Measurements from ENCODE around the gene RPL26. TPM values are rescaled to one million over a fixed set of nuclear protein-coding genes. Genes with fewer than 3 reads are reported as not detected.
"Not testable (repeated sequence)": the region's sequence is repeated elsewhere in the genome, so short reads cannot be mapped to it uniquely, and the experiment has no call there.

Gene RPL26
- total and polyA plus RNA-seq, 4 experiments from 2014 or later: 1,274 to 2,878 (median 2,246) TPM

DNA sequence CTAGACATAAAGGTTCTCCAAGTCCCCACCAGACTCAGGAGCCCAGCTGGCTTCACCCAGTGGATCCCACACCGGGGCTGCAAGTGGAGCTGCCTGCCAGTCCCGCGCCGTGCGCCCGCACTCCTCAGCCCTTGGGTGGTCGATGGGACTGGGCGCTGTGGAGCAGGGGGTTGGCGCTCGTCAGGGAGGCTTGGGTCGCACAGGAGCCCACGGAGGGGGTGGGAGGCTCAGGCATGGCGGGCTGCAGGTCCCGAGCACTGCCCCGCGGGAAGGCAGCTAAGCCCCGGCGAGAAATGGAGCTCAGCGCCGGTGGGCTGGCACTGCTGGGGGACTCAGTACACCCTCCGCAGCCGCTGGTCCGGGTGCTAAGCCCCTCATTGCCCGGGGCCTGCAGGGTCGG, 36.0 kb downstream of the RPL26 start:
- H3K36me3 ChIP-seq (ENCODE audit: insufficient read depth, low read length); H3K4me1 ChIP-seq (ENCODE audit: insufficient read depth, low read length); DNase-seq; H3K36me3 Mint-ChIP-seq; H3K27ac ChIP-seq (ENCODE audit: low read depth, low read length); intact Hi-C loops (cut with micrococcal nuclease); H3K4me1 Mint-ChIP-seq; H3K4me3 Mint-ChIP-seq; H3K27ac Mint-ChIP-seq; H3K9me3 Mint-ChIP-seq; CTCF ChIA-PET (ENCODE audit: partially characterized antibody); H3K9me3 ChIP-seq (ENCODE audit: control insufficient read depth in 1 of 2, low read length in 2 of 2); H3K4me3 ChIP-seq (ENCODE audit: low read length in 2 of 2); POLR2A ChIA-PET (ENCODE audit: partially characterized antibody); H3K27me3 ChIP-seq (ENCODE audit: insufficient read depth, low read length): not testable (repeated sequence)
- H3K27me3 Mint-ChIP-seq: peaks cover 17 to 29% of the 10 kb centered on the region in 2 donors

DNA sequence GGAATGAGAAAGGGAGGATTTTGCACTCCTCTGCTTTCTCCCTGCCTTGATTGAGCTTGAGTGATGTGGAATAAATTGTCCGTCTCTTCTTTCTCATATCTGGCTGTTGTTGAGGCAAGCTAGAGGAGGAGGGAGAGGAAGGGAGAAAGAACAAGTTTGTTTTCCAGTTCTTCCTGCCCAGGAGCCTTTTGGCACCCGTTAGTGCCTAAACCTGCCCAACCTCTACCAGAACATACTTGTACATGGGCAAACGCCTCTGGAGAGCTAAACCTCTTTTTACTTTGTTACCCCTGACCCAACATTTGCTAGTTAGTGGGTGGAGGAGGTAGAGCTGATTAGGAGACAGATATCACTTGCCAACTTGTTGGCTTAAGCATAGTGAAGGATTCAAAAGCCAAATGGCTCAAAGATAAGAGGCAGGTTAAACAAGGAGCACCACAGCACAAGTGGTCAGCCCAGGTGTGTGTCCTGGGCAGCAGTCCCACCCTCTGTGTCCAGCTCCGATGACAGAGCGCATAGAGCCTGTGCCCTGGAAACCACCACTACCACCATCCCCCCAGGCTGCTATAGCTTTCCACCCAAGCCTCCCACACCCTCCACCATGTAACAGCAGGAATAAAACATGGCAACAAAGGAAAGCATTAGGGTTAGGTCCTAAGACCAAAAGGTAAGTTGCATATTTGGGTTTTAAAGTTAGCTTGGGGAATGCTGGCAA, 36.9 kb downstream of the RPL26 start:
- no peak for DNase-seq
- no peaks in the 10 kb centered on the region for H3K9me3 Mint-ChIP-seq
- ChIA-PET POLR2A (ENCODE audit: partially characterized antibody) (no interaction called here), CTCF (ENCODE audit: partially characterized antibody) (no interaction called here)
- Histone ChIP-seq H3K9me3 (ENCODE audit: control insufficient read depth in 1 of 2, low read length in 2 of 2) (no peaks in the 10 kb centered on the region), H3K27me3 (ENCODE audit: insufficient read depth, low read length) (no peaks in the 10 kb centered on the region), H3K27ac (ENCODE audit: low read depth, low read length) (no peak overlapping the region), H3K4me1 (ENCODE audit: insufficient read depth, low read length) (no peaks in the 10 kb centered on the region), H3K4me3 (ENCODE audit: low read length in 2 of 2) (no peak overlapping the region), H3K36me3 (ENCODE audit: insufficient read depth, low read length) (no peaks in the 10 kb centered on the region)
- peaks cover 17 to 29% of the 10 kb centered on the region in 2 donors for H3K27me3 Mint-ChIP-seq
- intact Hi-C loops (cut with micrococcal nuclease): no loop called here
- H3K36me3 Mint-ChIP-seq: no peaks in the 10 kb centered on the region
- H3K4me1 Mint-ChIP-seq: no peaks in the 10 kb centered on the region
- no peak overlapping the region for H3K27ac Mint-ChIP-seq
- H3K4me3 Mint-ChIP-seq: peak overlapping the region in 1 of 8 donors; percentile 17

DNA sequence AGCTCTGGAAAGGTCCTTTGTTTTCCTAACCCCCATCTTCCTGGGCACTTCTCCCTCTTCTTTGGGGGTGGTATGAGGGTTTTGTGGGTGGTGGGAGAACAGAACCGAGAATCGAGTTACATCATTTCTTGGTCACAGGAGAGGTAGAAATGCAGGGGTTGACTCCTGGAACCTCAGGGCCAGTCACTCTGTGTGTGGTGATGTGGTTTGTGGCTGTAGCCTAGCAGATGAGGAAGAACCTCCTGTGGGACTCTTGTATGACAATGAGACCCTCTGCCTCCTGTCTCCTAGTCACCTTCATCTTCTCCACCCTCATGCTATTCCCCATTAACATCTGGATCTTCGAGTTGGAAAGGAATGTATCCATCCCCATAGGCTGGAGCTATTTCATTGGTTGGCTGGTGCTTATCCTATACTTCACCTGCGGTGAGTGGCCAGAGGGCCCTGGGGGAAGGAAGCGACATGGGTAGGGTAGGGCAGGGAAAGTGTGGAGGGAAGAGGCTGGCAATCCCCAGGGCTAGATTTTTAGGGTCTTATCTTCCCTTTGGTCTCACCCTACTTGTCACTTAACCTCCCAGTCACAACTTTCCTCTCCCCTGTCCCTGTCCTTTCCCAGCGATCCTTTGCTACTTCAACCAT, 37.8 kb downstream of the RPL26 start:
- H3K4me3 ChIP-seq (ENCODE audit: low read length in 2 of 2): no peak overlapping the region
- no peaks in the 10 kb centered on the region for H3K36me3 Mint-ChIP-seq
- H3K27ac Mint-ChIP-seq: no peak overlapping the region
- POLR2A ChIA-PET (ENCODE audit: partially characterized antibody): no interaction called here
- H3K9me3 Mint-ChIP-seq: no peaks in the 10 kb centered on the region
- no peak overlapping the region for H3K4me3 Mint-ChIP-seq
- no peaks in the 10 kb centered on the region for H3K4me1 ChIP-seq (ENCODE audit: insufficient read depth, low read length)
- no peak for DNase-seq
- H3K4me1 Mint-ChIP-seq: no peaks in the 10 kb centered on the region
- H3K9me3 ChIP-seq (ENCODE audit: control insufficient read depth in 1 of 2, low read length in 2 of 2): no peaks in the 10 kb centered on the region
- peaks cover 15 to 29% of the 10 kb centered on the region in 2 donors for H3K27me3 Mint-ChIP-seq
- intact Hi-C loops (cut with micrococcal nuclease): no loop called here
- no peaks in the 10 kb centered on the region for H3K36me3 ChIP-seq (ENCODE audit: insufficient read depth, low read length)
- no peak overlapping the region for H3K27ac ChIP-seq (ENCODE audit: low read depth, low read length)
- CTCF ChIA-PET (ENCODE audit: partially characterized antibody): no interaction called here
- H3K27me3 ChIP-seq (ENCODE audit: insufficient read depth, low read length): no peaks in the 10 kb centered on the region

DNA sequence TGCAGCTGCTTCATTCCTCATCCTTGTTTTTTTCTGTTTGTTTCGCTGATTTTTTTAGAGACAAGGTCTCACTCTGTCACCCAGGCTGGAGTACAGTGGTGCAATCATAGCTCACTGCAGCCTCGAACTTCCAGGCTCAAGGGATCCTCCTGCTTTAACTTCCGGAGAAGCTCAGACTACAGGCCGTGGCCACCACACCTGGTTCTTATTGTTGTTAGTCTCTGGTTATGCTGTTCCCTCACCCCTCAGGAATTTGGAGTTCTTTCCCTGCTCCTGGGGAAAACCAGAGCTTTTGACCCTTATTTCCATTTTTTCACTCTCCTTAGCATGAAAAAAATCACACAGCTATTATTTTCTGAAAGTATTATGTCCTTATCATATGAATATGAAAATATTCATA, 41.5 kb downstream of the RPL26 start:
- Mint-ChIP-seq H3K4me3 (no peak overlapping the region), H3K4me1 (peaks cover 0 to 8% (median 7%) of the 10 kb centered on the region in 4 donors), H3K36me3 (no peaks in the 10 kb centered on the region), H3K27me3 (peaks cover 5 to 15% of the 10 kb centered on the region in 2 donors), H3K27ac (peak overlapping the region in 1 of 7 donors; percentile 41), H3K9me3 (no peaks in the 10 kb centered on the region)
- H3K27ac ChIP-seq (ENCODE audit: low read depth, low read length): no peak overlapping the region
- H3K36me3 ChIP-seq (ENCODE audit: insufficient read depth, low read length): no peaks in the 10 kb centered on the region
- no peak for DNase-seq
- intact Hi-C loops (cut with micrococcal nuclease): no loop called here
- CTCF ChIA-PET (ENCODE audit: partially characterized antibody): interaction anchor here (0.8 kb wide), 1 partner anchor 11 kb away, joined by 3 read pairs; no protein-coding TSS in a partner anchor
- no peaks in the 10 kb centered on the region for H3K4me1 ChIP-seq (ENCODE audit: insufficient read depth, low read length)
- POLR2A ChIA-PET (ENCODE audit: partially characterized antibody): no interaction called here
- no peaks in the 10 kb centered on the region for H3K27me3 ChIP-seq (ENCODE audit: insufficient read depth, low read length)
- H3K4me3 ChIP-seq (ENCODE audit: low read length in 2 of 2): no peak overlapping the region
- H3K9me3 ChIP-seq (ENCODE audit: control insufficient read depth in 1 of 2, low read length in 2 of 2): no peaks in the 10 kb centered on the region

DNA sequence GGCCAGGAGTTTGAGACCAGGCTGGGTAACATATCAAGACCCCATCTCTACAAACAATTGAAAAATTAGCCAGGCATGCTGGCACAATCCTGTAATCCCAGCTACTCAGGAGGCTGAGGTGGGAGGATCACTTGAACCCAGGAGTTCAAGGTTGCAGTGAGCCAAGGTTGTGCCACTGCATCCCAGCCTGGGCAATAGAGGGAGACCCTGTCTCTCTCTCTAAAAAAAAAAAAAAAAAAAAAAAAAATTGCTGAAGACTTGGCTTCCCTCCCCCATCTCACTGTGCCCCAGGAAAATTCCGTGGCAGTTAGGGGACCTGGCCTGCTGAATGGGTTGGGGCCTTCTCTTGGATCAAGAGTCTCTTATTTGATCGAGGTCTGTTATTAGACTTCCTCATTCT, 43.5 kb downstream of the RPL26 start, which contains the start of gene ODF4:
ODF4 (plus strand) TSS at position 301 of the 400 bp plus-strand sequence. CDS start 212 bp downstream, outside the sequence.
- Histone ChIP-seq H3K9me3 (ENCODE audit: control insufficient read depth in 1 of 2, low read length in 2 of 2) (no peaks in the 10 kb centered on the region), H3K27ac (ENCODE audit: low read depth, low read length) (no peak within 1 kb of the TSS), H3K27me3 (ENCODE audit: insufficient read depth, low read length) (no peaks in the 10 kb centered on the region), H3K4me1 (ENCODE audit: insufficient read depth, low read length) (no peaks in the 10 kb centered on the region), H3K36me3 (ENCODE audit: insufficient read depth, low read length) (no peaks in the 10 kb centered on the region), H3K4me3 (ENCODE audit: low read length in 2 of 2) (no peak within 1 kb of the TSS)
- DNase-seq: no peak
- intact Hi-C loops (cut with micrococcal nuclease): no loop called here
- Mint-ChIP-seq H3K36me3 (no peaks in the 10 kb centered on the region), H3K27me3 (peaks cover 1 to 4% of the 10 kb centered on the region in 2 donors), H3K4me3 (no peak within 1 kb of the TSS), H3K9me3 (no peaks in the 10 kb centered on the region), H3K27ac (peak within 1 kb of the TSS in 2 of 7 donors; percentile 10 to 41), H3K4me1 (peaks cover 0 to 8% (median 7%) of the 10 kb centered on the region in 4 donors)
- POLR2A ChIA-PET (ENCODE audit: partially characterized antibody): no interaction called here
- CTCF ChIA-PET (ENCODE audit: partially characterized antibody): no interaction called here

DNA sequence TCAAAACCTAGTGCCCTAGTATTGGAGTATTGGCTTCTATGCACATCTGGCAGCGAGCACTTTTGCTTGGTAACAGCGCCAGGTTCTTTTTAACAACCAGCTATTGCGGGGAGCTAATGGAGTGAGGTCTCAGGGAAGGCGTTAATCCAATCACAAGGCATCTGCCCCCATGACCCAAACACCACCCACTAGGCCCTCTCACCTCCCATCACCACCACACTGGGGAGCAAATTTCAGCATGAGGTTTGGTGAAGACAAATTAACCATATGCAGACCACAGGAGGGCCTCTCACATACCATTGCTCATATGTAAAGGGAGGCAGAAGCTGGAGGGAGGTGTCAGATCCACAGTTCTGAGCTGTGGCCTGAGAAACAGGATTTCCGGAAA, 44.2 kb downstream of the RPL26 start:
- H3K27ac Mint-ChIP-seq: peak overlapping the region in 1 of 7 donors; percentile 41
- H3K4me1 ChIP-seq (ENCODE audit: insufficient read depth, low read length): no peaks in the 10 kb centered on the region
- H3K9me3 ChIP-seq (ENCODE audit: control insufficient read depth in 1 of 2, low read length in 2 of 2): no peaks in the 10 kb centered on the region
- ChIA-PET POLR2A (ENCODE audit: partially characterized antibody) (no interaction called here), CTCF (ENCODE audit: partially characterized antibody) (interaction anchor here (1.1 kb wide), 1 partner anchor 245 kb away, joined by 3 read pairs; no protein-coding TSS in a partner anchor)
- H3K36me3 Mint-ChIP-seq: no peaks in the 10 kb centered on the region
- peaks cover 1 to 4% of the 10 kb centered on the region in 2 donors for H3K27me3 Mint-ChIP-seq
- no peak for DNase-seq
- H3K27me3 ChIP-seq (ENCODE audit: insufficient read depth, low read length): no peaks in the 10 kb centered on the region
- H3K27ac ChIP-seq (ENCODE audit: low read depth, low read length): no peak overlapping the region
- no peak overlapping the region for H3K4me3 Mint-ChIP-seq
- intact Hi-C loops (cut with micrococcal nuclease): no loop called here
- no peaks in the 10 kb centered on the region for H3K9me3 Mint-ChIP-seq
- no peaks in the 10 kb centered on the region for H3K36me3 ChIP-seq (ENCODE audit: insufficient read depth, low read length)
- H3K4me1 Mint-ChIP-seq: peaks cover 0 to 8% (median 7%) of the 10 kb centered on the region in 4 donors
- no peak overlapping the region for H3K4me3 ChIP-seq (ENCODE audit: low read length in 2 of 2)

DNA sequence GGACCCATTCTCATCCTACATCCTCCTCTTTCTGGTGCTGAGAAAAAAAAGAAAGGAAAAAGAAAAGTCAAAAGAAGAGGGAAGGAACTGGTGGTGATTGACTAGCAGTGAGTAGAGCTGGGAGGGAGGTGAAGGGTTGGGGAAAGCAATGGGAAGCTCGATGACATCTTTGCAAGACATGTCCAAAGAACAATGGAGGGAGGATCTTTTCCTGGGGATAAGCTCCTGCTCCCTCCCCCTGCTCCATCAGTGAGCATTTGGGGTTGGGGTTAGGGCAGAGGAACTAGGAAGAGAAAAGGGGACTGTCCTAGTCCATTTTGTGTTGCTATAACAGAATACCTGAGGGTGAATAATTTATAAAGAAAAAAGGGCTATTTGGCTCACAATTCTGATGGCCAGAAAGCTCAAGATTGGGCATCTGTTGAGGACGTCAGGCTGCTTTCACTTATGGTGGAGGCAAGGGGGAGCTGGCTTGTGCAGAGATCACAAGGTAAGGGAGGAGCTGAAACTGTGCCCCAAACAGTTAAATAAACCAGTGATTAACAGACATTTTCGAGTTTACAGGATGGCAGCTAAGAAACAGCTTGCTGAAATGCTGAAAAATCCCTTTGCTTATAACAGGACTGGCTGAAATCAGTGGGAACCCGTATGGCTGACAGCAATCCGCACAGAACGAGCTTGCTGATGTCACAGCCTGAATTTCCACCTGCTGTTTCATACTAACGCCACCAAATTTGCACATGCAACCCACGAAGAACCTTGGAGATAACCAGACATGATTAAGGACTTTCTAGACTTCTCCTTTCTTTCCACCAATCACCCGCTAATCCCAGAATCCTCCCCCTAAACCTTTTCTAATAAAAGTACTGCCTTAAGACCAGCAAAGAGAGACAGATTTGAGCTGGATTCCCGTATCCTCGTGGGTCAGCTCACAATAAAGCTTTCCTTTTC, 44.9 kb downstream of the RPL26 start:
- Mint-ChIP-seq H3K9me3 (no peaks in the 10 kb centered on the region), H3K36me3 (no peaks in the 10 kb centered on the region), H3K27ac (peak overlapping the region in 3 of 7 donors; percentile 8 to 48 (median 48)), H3K4me3 (peak overlapping the region in 4 of 8 donors; percentile 27 to 53 (median 46)), H3K4me1 (peaks cover 0 to 8% (median 7%) of the 10 kb centered on the region in 4 donors), H3K27me3 (peaks cover 1 to 4% of the 10 kb centered on the region in 2 donors)
- ChIA-PET POLR2A (ENCODE audit: partially characterized antibody) (no interaction called here), CTCF (ENCODE audit: partially characterized antibody) (interaction anchor here (1.1 kb wide), 1 partner anchor 245 kb away, joined by 3 read pairs; no protein-coding TSS in a partner anchor)
- no peaks in the 10 kb centered on the region for H3K4me1 ChIP-seq (ENCODE audit: insufficient read depth, low read length)
- H3K9me3 ChIP-seq (ENCODE audit: control insufficient read depth in 1 of 2, low read length in 2 of 2): no peaks in the 10 kb centered on the region
- no peak overlapping the region for H3K4me3 ChIP-seq (ENCODE audit: low read length in 2 of 2)
- no peak for DNase-seq
- H3K36me3 ChIP-seq (ENCODE audit: insufficient read depth, low read length): no peaks in the 10 kb centered on the region
- intact Hi-C loops (cut with micrococcal nuclease): no loop called here
- no peak overlapping the region for H3K27ac ChIP-seq (ENCODE audit: low read depth, low read length)
- no peaks in the 10 kb centered on the region for H3K27me3 ChIP-seq (ENCODE audit: insufficient read depth, low read length)
